ENCODE results near the gene CXCL8. TPM values are rescaled to one million over a fixed set of nuclear protein-coding genes. Genes with fewer than 3 reads are reported as not detected.
A peak's percentile ranks its signal among the peaks of the same experiment; 100 is the strongest.

CXCL8 gene
- total RNA-seq, 4 donors from 2014 or later: 25.6 TPM; not detected in 3

GRCh38 chr4:73698217-73698616 lies 42.2 kb upstream of the CXCL8 start:
- DNase-seq: no peak

GRCh38 chr4:73701116-73701515 lies 39.3 kb upstream of the CXCL8 start:
- H3K4me1 ChIP-seq: no peaks in the 10 kb centered on the region
- H3K36me3 ChIP-seq: no peaks in the 10 kb centered on the region
- DNase-seq: no peak
- TF ChIP-seq POLR2A (IDR thresholded peaks at IDR 0.05) (no peak), CTCF (IDR thresholded peaks at IDR 0.05) (no peak)
- no peak overlapping the region for H3K4me3 ChIP-seq
- H3K9me3 ChIP-seq: no peaks in the 10 kb centered on the region
- no peaks in the 10 kb centered on the region for H3K27me3 ChIP-seq
- H3K27ac ChIP-seq: no peak overlapping the region

More at GRCh38 chr4:73698217-73698616, 42.2 kb upstream of the CXCL8 start:
- no peaks in the 10 kb centered on the region for H3K36me3 ChIP-seq
- H3K4me1 ChIP-seq: no peaks in the 10 kb centered on the region
- no peaks in the 10 kb centered on the region for H3K27me3 ChIP-seq
- no peak overlapping the region for H3K4me3 ChIP-seq
- no peak overlapping the region for H3K27ac ChIP-seq
- no peaks in the 10 kb centered on the region for H3K9me3 ChIP-seq
- TF ChIP-seq POLR2A (IDR thresholded peaks at IDR 0.05) (no peak), CTCF (IDR thresholded peaks at IDR 0.05) (no peak)

GRCh38 chr4:73702796-73703287 lies 37.5 kb upstream of the CXCL8 start:
- Histone ChIP-seq H3K4me3 (no peak overlapping the region), H3K27me3 (no peaks in the 10 kb centered on the region), H3K36me3 (no peaks in the 10 kb centered on the region), H3K9me3 (no peaks in the 10 kb centered on the region), H3K27ac (no peak overlapping the region), H3K4me1 (no peaks in the 10 kb centered on the region)
- no peak for DNase-seq
- TF ChIP-seq POLR2A (IDR thresholded peaks at IDR 0.05) (no peak), CTCF (IDR thresholded peaks at IDR 0.05) (no peak)

GRCh38 chr4:73703320-73703719 lies 37.0 kb upstream of the CXCL8 start:
- no peak overlapping the region for H3K27ac ChIP-seq
- no peak overlapping the region for H3K4me3 ChIP-seq
- H3K27me3 ChIP-seq: no peaks in the 10 kb centered on the region
- H3K4me1 ChIP-seq: no peaks in the 10 kb centered on the region
- no peak for DNase-seq
- TF ChIP-seq POLR2A (IDR thresholded peaks at IDR 0.05): no peak
- no peak for TF ChIP-seq CTCF (IDR thresholded peaks at IDR 0.05)
- no peaks in the 10 kb centered on the region for H3K36me3 ChIP-seq
- no peaks in the 10 kb centered on the region for H3K9me3 ChIP-seq

- H3K36me3 ChIP-seq: no peaks in the 10 kb centered on the region
- peak in 2 of 3 donors; percentile 19 to 61 for DNase-seq
- no peak overlapping the region for H3K4me3 ChIP-seq
- no peaks in the 10 kb centered on the region for H3K9me3 ChIP-seq
- peak overlapping the region in 3 of 4 donors; percentile 11 to 42 (median 26) for H3K27ac ChIP-seq
- no peaks in the 10 kb centered on the region for H3K27me3 ChIP-seq
- no peak for TF ChIP-seq CTCF (IDR thresholded peaks at IDR 0.05)
- no peak for TF ChIP-seq POLR2A (IDR thresholded peaks at IDR 0.05)
- no peaks in the 10 kb centered on the region for H3K4me1 ChIP-seq
Measured at GRCh38 chr4:73704314-73705055, 35.9 kb upstream of the CXCL8 start.
